ENCODE data around the gene KRABD2.

Gene KRABD2

GRCh38 chr17:8408371-8408770 is 31.9 kb upstream of the KRABD2 start (continued):
- no peak for TF ChIP-seq REST (IDR thresholded peaks at IDR 0.05; ENCODE audit: low read depth)
- no peak for TF ChIP-seq ZNF274 (IDR thresholded peaks at IDR 0.05; ENCODE audit: low read depth, low read length)

GRCh38 chr17:8406174-8406573 is 29.7 kb upstream of the KRABD2 start:
- no peak for TF ChIP-seq SP1 (IDR thresholded peaks at IDR 0.05; ENCODE audit: low read depth)
- TF ChIP-seq POLR2A (IDR thresholded peaks at IDR 0.05; ENCODE audit: borderline replicate concordance, extremely low read depth, insufficient read depth, insufficient read length), result no peak
- TF ChIP-seq ZNF274 (IDR thresholded peaks at IDR 0.05; ENCODE audit: low read depth, low read length), result no peak
- TF ChIP-seq SRF (IDR thresholded peaks at IDR 0.05; ENCODE audit: low read depth), result no peak
- TF ChIP-seq POLR2AphosphoS5 (IDR thresholded peaks at IDR 0.05; ENCODE audit: low read depth, low read length), result no peak
- no peak for TF ChIP-seq REST (IDR thresholded peaks at IDR 0.05; ENCODE audit: low read depth)
- TF ChIP-seq CEBPB (IDR thresholded peaks at IDR 0.05; ENCODE audit: low read depth), result no peak
- TF ChIP-seq ELF1 (IDR thresholded peaks at IDR 0.05; ENCODE audit: borderline replicate concordance, low read depth), result no peak
- no peak for TF ChIP-seq MAX (IDR thresholded peaks at IDR 0.05)
- TF ChIP-seq CBX3 (IDR thresholded peaks at IDR 0.05; ENCODE audit: low read depth), result no peak
- TF ChIP-seq TCF7L2 (IDR thresholded peaks at IDR 0.05; ENCODE audit: borderline replicate concordance, extremely low read depth, insufficient read depth, insufficient read length), result no peak
- TF ChIP-seq EZH2 (IDR thresholded peaks at IDR 0.05), result no peak
- Histone ChIP-seq H3K27ac (ENCODE audit: low read depth, low read length) (no peak overlapping the region), H3K4me1 (ENCODE audit: control insufficient read depth in 1 of 2, insufficient read depth in 2 of 2, low read length in 2 of 2) (peaks cover 9 to 53% of the 10 kb centered on the region in 2 experiments), H3K9me2 (ENCODE audit: insufficient read depth) (no peaks in the 10 kb centered on the region), H2AFZ (ENCODE audit: low read depth, low read length, poor library complexity, severe bottlenecking) (no peak overlapping the region), H3K36me3 (ENCODE audit: control insufficient read depth in 1 of 2, insufficient read depth in 2 of 2, low read length in 2 of 2) (no peaks in the 10 kb centered on the region), H3K4me3 (replicated peaks in 1 of 2; ENCODE audit: low read depth in 1 of 2, low read length in 2 of 2) (no peak overlapping the region), H3K27me3 (ENCODE audit: insufficient read depth, low read length) (no peaks in the 10 kb centered on the region), H3K9ac (ENCODE audit: low read length) (no peak overlapping the region), H3K79me2 (ENCODE audit: insufficient read depth, low read length) (no peaks in the 10 kb centered on the region), H3K9me3 (ENCODE audit: control insufficient read depth in 1 of 2, insufficient read depth in 1 of 2, low read depth in 1 of 2, low read length in 2 of 2) (no peaks in the 10 kb centered on the region), H3K4me2 (ENCODE audit: low read length) (no peak overlapping the region), H4K20me1 (ENCODE audit: insufficient read depth) (no peaks in the 10 kb centered on the region)
- intact Hi-C loops (cut with micrococcal nuclease), result no loop called here
- ATAC-seq (no peak), DNase-seq (ENCODE audit: low read depth, low spot score) (no peak)
- BruUV-seq (replicated peaks), result no TSS peak
- ChIA-PET RAD21 (ENCODE audit: low non-redundant PET in 1 of 2, low total read pairs in 2 of 2, uncharacterized antibody in 2 of 2, unreplicated experiment in 2 of 2) (no interaction called here), CTCF (no interaction called here), POLR2A (interaction anchor here (1.9 kb wide), 1 partner anchor 12 kb away, joined by 4 read pairs; no protein-coding TSS in a partner anchor)
